ENCODE measurements around the gene RALGPS1.

RALGPS1 gene

DNA sequence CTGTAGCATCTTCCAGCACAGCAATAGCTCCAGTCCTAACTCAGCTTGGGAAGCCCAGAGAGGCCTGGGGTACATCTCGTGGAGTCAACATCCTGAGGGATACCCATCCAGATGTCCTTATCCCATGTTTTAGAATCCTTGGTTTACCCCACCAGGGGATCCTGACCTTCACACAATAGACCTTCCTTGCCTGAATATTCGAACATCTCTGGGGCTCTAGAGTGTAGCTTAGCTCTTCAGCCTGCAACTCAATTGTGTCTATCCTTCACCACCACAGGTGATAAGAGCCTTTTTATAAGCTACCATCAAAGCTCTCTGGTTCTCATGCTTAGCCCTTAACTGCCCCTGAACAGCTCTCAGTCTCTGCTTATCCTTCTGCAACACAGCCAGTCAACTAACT lies 7.5 kb upstream of the RALGPS1 start:
- DNase-seq = no peak

DNA sequence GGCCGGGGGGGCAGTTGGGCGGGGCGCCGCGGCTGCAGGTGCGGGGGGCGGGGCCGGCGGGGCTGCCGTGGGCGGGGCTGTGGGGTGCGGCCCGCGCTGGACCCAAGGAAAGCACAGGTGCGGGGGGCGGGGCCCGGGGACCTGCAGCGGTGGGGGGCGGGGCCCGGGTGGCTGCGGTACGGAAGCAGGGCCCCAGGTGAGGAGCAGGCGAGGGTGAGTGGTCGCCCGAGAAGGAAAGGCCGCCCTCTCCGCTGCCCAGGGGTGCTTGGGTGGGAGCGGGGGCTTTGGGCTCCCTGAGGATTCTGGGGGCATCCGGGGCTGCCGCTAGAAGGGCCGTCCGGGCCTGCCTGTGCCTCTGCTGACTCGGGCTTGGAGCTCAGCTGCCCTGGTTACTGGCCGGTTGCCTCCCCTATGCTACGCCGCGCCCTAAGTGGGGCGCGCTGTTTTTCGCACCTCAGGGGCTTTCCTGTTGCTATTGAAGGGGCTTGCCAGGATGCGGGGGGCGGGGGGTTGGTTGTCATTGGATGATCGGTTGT lies 767 bp downstream of the RALGPS1 start:
- no peak for DNase-seq

DNA sequence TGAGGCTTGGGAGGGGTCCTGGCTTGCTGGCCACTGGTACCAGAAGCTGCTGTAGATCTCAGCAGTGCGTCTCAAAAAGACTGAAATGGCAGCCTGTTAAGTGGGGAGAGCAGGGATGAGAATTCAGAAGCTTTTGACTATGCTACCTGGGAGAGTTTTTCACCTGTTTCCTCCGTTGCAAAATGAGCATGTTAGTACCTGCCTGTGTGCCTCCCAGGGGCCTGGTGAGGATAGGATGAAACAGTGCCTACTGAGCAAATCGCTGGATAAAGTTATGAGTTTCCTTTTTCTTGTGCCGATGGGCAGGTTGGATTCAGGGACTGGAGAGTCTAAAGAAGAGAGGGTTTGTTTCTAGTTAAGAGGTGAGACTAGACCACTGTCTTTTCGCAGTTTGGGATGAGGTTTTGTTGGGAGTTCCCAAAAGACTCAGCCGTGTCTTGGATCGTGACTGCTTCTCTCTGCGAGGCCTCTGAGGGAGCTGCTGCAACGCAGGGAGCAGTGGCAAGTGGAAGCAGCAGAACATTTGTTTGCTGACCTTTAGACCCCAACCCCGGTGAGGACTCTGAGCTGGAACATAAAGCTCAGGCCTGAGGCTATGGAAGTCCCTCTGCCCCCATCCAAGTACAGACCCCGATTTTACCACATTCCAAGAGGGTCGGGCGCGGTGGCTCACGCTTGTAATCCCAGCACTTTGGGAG lies 1.4 kb downstream of the RALGPS1 start:
- DNase-seq = no peak

DNA sequence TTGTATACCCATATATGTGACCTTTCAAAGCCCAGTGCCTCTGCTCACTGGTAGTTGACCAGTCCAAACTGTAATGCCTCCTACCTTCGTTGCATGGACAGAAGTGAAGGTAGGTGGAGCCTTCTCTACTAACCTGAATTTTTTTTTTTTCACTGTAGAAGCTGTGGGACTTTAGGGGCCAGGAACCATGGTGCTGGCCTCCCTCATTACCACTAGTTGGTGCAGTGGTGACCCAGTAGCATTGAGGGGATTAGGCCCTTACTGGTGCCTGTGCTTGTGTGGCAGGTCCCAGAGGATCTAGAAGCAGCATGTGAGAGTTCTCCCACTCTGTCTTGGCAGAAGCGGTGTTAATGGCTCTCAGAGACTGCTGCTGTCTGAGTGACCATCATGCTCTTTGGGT lies 2.3 kb downstream of the RALGPS1 start:
- no peak for DNase-seq

DNA sequence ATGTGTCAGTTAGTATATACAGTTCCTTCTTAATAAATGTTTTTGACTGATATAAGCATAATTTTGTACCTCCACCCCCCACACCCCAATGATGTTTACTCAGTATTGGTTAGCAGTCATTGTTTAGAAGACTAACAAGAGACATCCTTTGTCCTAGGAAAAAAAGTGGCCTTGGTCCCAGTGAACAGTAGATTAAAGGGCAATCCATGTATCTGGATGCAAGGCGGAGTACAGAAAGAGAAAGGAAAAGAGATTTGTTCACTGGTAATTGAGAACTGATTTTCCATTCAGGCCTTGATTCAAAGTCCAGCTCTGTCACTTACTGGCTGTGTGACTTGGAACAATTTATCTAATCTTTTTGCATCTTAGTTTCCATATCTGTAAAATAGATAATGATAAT lies 4.6 kb downstream of the RALGPS1 start:
- DNase-seq = no peak

DNA sequence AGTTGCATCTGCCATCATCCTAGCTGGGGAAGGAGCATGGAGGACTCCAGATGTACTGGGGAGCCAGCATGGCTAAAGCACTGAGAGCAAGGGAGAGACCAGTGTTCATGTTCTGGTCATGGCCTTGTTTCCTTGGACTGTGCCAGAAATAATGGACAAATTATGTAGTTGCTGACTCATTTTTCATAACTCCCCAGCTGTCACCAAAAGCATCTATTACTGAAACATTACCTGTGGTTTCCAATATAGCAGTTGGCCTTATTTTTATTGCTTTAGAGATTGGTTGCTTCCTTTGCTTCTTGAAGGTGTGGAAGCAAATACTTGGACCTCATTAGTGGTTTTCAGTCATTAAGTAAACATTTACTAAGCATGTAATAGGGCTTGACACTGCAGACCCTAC lies 11.3 kb downstream of the RALGPS1 start:
- DNase-seq = no peak

DNA sequence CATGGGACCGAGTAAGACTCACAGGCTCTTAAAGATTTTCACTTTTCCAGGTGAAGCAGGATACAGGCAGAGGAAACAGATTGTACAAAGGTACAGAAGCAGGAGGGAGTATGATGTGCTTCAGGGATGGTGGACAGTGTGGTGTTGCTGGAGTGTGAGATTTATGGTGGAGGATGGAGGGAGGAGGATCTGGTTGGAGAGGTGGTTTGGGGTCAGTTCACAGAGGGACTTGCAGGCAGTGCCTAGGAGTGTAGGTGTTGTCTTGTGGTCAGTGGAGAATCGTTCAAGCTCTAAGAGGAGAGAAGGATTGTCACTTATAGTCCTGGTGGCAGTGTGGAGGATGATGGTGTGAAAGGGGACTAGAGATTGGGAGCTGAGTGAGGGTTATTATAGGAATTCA lies 11.8 kb downstream of the RALGPS1 start:
- DNase-seq = no peak

DNA sequence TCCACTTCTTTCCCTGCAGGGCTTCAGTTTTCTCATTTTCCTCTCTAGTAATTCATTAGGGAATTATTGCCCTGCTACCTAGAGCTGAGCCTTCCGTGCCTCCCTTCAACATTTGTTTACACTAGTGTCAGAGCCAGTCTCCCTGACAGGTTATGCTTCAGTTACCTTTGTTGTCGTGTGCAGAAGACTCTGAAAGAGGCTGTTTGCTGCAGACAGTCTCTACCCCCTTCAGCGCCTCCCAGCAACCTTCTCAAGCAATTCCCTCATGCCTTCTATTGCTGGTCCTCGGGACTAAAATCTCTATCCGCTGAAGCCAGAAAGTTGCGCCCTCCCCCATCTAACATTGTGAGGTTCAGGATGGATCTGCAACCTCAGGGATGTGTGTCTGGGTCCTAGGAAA lies 12.8 kb downstream of the RALGPS1 start:
- DNase-seq = no peak

DNA sequence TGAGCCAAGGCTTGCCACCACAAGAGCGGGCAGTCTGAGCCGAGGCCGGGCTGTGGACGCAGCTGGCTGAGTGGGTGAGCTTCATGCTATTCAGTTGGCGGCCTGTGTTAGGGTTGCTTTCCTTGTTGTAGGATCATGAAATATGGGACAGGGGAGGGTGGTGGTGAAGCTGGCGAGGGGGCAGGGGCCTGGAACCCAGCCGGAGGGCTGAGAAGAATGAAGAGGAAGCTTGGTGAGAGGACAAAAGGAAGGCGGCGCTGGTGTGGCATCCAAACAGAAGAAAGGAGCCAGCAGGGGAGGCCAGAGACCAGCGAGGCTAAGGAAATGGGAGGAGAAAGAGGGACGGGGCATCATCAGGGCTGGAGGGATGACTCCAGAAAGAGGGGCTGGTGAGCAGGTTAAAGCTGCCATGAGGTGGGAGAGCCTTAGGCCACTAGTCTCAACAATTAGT lies 18.3 kb downstream of the RALGPS1 start:
- no peak for DNase-seq

DNA sequence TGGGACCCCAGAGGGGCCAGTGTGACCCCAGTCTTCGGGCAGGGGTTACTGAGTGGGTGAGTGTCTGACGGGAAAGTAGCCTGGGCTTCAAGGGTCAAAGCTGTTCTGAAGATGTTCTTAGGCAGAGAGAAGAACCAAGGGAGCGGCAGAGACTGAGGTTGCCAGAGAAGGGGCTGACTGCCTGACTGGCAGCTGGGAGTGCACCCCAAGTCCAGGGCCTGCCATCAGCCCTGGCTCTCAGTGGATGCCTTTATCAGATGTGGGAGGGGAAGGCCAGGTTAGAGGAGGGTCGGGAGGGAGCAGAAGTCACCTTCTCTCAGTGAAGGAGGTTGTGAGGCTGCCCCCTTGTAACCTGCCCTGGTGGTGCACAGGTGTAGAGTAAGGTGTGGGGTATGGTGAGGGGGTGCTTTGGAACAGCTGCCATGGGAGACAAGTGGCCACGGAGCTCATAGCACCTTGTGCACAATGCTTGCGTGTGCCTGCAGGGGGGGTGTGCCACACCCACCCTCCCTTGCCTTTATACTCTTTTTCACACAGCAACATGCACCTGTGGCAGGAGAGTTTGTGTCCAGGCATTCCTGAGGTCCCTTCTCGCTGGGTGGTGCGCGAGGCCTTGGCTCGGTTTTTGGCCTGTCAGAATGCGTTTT lies 18.9 kb downstream of the RALGPS1 start:
- no peak for DNase-seq

DNA sequence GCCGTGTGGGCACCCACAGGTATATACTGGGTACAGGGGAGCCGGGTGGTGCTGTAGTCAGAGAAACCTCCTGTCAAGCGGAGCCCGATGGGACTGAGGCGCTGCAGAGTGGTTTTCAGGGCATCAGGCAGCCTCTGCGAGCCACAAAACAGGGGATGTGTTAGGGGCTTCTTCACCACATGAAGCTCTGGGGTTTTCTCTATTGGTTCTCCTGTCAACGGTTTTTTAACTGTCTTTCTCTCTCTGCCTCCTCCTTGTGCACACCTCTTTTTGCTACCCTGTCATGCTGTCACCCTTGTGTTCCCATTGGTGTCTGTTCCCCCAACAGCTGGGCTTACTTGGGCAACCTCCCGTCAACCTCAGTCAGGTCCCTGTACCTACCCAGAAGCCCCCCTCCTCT lies 19.9 kb downstream of the RALGPS1 start:
- DNase-seq = no peak

DNA sequence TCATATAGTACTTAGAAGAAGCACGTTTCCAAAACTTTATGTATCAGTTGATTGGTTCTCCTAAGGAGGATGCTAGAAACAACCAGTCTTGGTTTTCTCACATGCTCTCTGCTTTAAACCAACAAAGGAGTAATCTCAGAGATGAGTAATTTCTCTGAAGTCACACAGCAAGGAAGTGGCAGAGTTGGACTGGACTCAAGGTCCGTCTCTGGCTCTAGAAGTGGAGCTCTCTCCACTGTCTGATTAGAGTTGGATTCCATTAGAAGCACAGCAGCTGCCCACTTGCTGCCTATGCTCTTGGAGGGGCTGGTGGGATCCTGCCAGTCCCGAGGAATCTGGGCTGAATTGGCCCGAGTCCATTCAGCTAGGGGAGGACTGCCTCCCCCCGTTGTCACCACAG lies 21.0 kb downstream of the RALGPS1 start:
- no peak for DNase-seq

DNA sequence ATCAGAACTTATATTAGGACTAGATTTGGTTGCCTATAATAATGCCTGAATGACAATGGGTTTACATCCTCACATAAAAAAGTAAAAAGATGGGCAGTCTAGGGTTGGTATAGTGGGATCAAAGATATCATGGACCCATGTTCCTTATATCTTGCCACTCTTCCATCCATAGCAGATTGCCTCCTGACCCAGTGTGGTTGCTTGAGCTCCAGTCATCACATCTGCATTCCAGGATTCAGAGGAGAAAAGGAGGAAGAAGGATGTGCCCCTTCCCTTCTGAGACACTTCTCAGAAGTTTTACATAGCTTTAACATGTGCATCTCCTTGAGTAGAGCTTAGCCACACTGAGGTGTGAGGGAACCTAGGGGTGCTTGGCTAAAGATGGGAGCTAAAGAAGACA lies 22.9 kb downstream of the RALGPS1 start:
- DNase-seq = no peak

DNA sequence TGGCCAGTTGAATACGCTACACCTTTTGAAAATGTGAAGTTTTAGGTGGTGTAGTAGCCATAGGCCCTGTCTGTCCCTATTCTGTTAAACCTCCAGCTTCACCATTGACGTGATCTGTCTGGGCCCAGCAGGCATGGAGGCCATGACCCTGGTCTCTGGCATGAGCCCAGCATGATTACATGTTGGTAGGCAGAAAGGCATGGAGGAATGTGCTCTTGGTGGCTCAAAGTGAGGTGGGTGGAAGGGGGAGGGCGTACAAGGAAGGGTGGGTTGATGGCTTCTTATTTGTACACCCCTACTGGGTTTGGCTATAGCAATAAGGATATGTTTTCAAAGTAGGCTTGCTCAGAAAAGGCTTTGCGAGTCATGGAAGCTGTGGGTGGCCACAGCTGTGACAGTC lies 23.7 kb downstream of the RALGPS1 start:
- no peak for DNase-seq

DNA sequence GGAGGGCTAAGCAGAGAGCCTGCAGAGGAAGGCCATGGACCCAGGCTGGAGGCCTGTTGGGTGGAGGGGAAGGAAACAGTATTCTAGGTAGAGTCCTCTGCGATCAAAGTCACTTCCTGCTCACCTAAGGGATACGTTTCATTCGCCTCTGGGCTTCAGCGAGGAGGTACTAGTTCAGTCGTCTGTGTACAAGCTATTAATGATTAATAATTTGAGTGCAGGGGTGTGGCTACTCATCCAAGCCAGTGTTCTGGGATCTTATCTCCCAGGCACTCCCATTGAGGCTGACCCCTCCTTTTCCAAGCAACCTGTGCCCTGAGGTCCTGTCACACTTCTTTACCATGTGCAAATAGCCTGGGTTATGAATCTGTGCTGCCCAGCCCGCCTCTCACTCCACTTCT lies 25.2 kb downstream of the RALGPS1 start:
- DNase-seq = no peak

DNA sequence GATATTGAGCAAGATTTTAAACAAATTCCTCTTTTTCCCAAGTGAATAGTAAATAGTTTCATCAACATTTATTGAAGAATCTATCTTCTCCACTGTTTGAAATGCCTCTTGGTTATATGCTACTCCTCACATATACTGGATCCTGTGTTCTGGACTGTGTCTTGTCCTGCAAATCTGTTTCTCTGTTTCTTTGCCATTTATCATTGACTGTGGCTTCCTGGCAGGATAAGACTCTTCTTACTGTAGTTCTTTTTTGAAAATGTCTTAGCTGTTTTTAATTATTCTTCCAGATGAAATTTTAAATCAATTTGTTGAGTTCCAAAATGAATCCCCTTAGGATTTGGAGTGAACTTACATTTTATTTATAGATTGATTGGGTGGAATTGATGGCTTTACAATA lies 27.8 kb downstream of the RALGPS1 start:
- no peak for DNase-seq

DNA sequence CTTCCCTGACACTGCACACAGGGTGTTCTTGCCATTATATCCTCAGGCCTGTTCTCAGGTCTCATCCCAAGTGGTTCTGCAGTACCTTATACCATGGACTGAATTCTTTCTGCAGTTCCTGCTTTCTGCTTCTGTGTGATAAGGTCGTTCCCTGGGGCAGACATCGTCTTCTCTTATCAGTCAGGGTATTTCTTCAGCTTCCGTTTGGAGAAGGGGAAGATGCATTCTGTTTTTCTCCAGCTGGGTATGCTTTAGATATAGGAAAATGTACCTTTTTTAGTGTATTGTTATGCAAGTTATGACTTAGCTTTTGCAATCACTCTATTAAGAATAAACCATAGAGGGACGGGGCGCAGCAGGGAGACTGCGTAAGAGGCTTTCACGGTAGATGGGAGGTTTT lies 31.1 kb downstream of the RALGPS1 start:
- peak; percentile 57 for DNase-seq

DNA sequence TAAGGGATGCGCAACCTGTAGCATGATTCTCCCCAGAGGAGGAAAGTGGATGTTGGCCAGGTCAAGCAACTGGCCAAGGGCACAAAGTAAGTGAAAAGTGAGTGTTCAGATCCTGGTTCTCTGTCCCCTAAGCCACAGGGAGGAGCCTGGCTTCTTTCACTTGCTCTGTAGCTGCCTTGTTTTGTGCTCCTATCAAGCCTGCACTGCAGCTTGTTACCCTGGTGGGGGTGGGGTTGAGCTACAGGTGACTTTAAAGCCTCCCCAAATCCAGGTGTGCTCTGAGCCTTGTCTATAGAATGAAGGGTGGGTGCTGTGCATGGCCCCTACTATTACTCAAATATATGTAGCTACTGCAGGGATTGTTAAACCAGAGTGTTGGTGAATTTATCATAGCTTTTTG lies 32.9 kb downstream of the RALGPS1 start:
- no peak for DNase-seq

DNA sequence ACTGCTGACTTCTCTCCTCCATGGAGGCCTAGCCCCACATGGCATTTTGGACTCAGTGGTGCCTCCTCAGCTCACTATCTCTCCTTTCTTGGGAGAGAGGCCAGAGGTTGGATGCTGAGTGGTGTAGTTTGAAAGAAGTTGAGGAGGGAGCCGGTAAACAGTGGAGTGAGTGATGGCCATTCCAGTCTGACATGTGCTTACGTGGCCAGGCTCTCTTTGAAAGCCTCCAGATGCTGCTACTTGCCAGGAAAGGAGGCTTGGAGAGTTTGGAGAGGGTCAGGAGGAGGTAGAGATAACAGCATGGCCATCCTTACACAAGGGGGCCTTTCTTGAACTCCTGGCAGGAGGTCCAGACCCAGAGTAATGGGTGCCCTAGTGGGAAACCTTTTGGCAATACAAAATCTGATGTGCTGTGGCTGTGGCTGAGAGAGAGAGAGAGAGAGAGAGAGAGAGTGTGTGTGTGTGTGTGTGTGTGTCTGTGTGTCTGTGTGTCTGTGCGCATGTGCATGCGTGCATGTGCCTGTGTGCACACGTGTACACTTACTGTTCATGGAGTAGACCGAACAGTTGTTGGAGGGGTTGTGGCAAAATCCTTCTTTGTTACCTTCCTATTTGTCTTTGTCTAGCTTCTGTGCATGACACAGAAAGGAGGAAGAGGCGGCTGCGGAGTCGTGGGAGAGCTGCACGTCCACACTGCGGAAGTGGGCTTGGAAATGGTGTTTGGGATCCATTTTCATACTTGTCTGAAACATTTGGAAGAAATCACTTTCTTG lies 37.8 kb downstream of the RALGPS1 start:
- DNase-seq = no peak

DNA sequence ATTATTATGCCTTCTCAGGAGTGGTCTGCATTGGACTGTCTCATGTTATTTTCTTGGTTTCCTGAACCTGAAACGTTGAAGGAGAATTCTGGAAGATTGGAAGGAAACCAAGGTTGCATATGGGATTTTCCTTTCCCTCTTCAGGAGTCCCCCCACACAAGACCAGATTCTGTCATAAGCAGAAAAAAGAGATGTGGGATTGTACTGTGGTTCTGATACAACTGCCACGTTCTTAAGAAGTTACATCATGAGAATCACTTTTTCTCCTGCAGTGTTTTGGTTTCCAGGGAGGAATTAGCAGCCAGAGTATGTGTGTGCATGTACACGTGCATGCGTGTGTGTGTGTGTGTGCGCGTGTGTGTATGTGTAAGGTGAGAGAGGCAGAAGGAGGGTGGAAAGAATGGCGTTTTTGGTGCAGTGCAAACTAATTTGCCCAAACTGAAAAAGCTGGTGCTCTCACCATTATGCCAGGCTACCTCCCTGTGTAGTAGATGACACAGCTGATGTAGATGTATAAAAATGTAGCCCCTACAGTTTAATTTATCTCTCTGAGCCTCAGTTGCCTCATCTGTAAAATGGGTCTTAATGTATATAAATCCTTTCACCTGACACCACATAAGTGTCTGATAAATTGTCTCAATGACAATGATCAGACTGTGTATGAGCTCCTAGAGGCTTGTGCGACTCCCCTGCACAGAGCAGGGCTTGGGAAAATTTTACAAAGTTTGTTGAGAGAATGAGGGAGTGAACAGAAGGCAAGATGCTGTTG lies 38.6 kb downstream of the RALGPS1 start:
- no peak for DNase-seq

DNA sequence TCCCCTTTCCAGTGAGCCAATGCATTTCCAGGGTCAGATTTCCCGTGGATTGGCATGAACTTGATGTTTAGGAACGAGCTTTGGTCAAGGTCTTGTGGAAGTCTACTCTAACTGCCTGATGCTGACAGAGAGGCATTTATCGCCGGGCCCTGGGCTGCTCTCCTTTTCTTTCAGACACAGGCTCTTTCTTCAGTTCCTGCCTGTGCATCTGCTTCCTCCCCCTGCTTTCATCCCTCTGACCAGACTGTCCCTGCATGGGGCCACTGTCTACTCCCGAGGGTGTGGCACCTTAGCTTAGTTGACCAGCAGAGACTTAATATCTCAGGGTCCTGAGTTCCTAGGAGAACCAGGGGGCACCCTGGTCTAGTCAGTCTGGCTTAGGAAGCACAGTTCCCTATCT lies 41.2 kb downstream of the RALGPS1 start:
- DNase-seq = no peak

DNA sequence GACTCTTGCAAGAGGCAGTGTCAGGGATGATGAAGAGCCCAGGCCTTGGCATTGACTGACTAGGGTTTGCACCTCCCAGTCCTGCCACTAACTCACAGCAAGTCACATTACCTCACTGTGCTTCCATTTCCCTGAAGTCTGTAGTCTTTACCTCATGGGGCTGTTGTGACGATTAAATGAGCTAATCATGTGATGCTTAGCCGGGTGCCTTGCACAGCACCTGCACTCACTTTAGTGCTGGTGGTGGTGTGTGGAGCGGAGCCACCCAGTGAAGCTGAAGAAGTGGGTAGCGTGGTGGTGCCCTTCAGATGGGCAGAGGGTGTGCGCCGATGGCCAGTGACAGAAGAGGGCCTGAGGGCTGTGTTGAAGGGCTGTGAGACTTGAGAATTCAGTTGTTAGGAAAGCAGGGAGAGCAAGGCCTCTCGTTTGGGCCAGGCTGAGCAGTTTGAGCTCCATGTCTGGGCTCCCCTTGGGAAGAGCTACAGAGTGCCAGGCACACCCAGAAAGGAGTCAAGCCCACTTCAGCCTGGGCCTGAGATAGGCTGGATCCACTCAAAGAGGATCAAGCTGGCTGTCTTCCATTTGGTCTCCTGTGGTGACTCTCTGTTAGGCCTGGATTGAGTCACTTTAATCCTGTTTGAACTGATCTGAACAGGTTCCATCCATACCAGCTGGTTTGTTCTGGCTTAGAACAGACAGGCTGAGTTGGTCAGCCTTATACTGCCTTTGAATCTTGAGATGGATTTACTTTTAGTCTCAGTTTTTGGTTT lies 42.5 kb downstream of the RALGPS1 start:
- DNase-seq = no peak

Data from SIG-M5 (cell line).